A673 (cell line): ENCODE data around the gene FBP1.

Experiments used
- CTCF ChIP-seq: fragments of 300-800, 200-600 bp; sonication (generic); conservative IDR thresholded peaks from 2 replicates; pipeline ENCODE4 v1.5.1; 2017; ENCODE audit warnings: low read depth, mild to moderate bottlenecking, antibody characterized with exemption, low read length, moderate library complexity, mixed read lengths
- EZH2 ChIP-seq: fragments of 200-600 bp; sonication (generic); IDR thresholded peaks from 2 replicates; pipeline ENCODE4 v1.6.1; 2017; ENCODE audit warnings: borderline replicate concordance, low read depth, mild to moderate bottlenecking, mixed read lengths, antibody characterized with exemption, low read length; ENCODE audit not compliant: poor library complexity, severe bottlenecking

- TF ChIP-seq CTCF: no peak
- TF ChIP-seq EZH2: no peak
Observed at GRCh38 chr9:94611638-94612068, 27.7 kb downstream of the FBP1 start.
